Measurements from ENCODE around the gene CPSF7.

GRCh38 chr11:61404641-61405040, 25.1 kb downstream of the CPSF7 start:
- no peak for TF ChIP-seq CTCF (IDR thresholded peaks at IDR 0.05; ENCODE audit: borderline replicate concordance, extremely low read depth, low read length, poor library complexity, severe bottlenecking)
- TF ChIP-seq EZH2 (IDR thresholded peaks at IDR 0.05; ENCODE audit: borderline replicate concordance, low read depth, low read length, severe bottlenecking) = no peak

Data from DND-41 (cell line).